HG03432 (cell line): ENCODE data around the gene NOX4.
"Not testable (repeated sequence)": the region's sequence is repeated elsewhere in the genome, so short reads cannot be mapped to it uniquely, and the experiment has no call there.

ENCODE experiments used
- ATAC-seq: cut with Tn5 transposase; IDR thresholded peaks from one replicate; pipeline ENCODE4 v1.9.1; 2021; ENCODE audit warnings: mild to moderate bottlenecking, moderate library complexity; ENCODE audit not compliant: unreplicated experiment

Gene NOX4

DNA sequence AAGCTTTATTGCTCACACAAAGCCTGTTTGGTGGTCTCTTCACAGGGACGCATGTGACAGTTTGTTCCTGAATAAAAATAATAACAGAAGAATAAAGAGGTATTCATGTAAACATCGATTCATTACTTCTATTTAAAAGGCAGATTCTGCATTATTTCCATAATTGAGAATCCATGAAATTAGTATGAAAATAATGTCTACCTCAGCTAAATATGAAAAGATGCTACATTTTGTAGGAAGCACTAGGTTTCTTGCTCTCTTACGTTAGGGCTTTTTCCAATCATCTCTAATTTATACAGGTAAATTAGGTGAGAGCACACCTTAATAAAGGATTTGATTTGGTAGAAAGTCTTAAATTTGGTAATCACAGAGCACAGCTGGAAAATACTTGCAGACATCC lies 103.7 kb downstream of the NOX4 start:
- ATAC-seq = not testable (repeated sequence)

DNA sequence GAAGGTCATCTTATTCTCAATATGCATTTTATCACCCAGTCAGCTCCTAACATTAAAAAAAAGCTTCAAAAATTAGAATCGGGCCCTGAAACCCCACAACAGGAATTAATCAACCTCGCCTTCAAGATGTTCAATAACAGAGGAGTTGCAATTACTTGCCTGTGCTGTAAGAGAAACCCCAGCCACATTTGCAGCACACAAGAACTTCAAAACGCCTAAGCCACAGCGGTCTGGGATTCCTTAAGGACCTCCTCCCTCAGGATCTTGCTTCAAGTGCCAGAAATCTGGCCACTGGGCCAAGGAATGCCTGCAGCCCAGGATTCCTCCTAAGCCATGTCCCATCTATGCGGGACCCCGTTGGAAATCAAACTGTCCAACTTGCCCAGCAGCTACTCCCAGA lies 108.2 kb downstream of the NOX4 start:
- ATAC-seq = not testable (repeated sequence)

DNA sequence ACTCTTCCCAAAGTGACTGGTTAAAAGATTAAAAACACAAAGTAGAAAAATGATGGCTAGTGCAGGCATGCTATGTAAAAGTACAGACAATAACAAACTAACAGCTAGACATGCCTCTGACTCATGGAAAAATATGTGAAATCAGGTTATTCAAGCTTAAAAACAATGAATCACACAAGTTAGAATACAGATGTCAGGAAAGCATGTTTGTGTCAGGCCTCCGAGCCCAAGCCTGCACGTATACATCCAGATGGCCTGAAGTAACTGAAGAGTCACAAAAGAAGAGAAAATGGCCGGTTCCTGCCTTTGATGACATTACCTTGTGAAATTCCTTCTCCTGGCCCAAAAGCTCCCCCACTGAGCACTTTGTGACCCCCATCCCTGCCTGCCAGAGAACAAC lies 110.1 kb downstream of the NOX4 start:
- no peak for ATAC-seq

- not testable (repeated sequence) for ATAC-seq
Observed at GRCh38 chr11:89379976-89380771, 111.0 kb downstream of the NOX4 start.

DNA sequence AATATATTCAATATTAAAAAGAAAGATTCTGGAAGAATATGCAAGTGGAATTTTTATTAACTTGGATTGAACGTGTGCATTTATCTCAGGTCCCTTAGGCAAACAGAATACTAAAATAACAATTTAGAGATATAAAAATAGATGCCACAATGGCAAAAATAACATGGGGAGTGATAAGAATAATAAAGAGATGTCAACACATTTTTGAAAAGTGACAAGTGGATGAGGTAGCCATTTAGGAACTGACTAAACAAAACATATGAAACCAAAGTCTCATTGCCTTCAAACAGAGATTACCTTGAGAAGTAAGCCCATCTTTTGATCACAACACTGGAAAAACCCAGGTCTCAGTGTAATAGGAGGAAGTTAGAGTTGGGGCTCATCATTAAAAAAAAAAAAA lies 112.2 kb downstream of the NOX4 start:
- ATAC-seq = not testable (repeated sequence)

DNA sequence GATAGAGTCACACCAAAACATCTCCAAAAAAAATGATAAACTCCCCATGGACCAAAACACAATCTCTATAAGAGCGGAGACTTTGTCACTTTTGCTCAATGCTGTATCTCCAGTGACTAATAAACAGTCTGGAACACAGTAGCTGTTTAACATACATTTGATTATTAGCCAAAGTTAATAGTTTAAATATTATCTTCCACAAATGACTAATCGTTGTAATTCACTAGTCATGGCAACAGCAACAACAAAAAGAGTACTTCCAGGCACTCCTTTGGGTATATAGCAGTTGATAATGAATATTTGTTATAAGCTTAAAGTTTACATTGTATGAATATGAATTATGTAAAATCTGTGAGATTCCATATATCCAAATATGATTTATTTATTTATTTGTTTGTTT lies 121.8 kb downstream of the NOX4 start:
- not testable (repeated sequence) for ATAC-seq

GRCh38 chr11:89364856-89365255 lies 126.3 kb downstream of the NOX4 start:
- not testable (repeated sequence) for ATAC-seq

DNA sequence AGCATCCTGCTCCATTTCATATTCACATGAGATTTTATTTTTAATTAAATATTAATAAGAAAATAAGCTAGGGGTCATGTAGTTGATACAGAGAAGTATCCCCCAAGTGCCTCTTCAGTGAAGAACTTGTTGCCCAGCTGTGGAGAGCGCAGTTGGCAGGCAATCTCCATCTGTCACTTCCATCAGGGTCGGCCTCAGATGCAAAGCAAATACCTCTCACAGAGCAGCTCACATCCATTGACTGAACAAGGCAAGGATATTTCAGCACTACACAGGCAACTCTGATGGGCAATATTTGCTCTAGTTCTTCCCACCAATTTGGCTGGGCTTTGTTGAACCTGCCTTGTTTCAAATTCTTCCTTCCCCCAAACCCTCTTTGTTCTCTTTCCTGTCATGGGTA lies 129.4 kb downstream of the NOX4 start:
- no peak for ATAC-seq

DNA sequence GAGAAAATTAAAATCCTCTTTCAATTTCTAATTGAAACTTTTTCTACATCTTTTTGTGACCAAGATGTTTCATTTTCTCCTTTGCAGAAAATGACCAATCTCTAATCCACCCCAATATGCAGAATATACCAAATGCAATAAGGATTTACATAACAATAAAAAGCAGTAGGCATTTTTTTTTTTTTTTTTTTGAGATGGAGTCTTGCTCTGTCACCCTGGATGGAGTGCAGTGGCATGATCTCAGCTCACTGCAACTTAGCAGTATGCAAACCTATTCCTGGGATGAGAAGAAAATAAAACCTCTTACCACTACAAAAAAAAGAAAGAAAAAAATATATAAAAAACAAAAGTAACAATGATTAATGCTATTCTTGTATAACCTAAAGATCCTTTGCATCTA lies 132.0 kb downstream of the NOX4 start:
- ATAC-seq = not testable (repeated sequence)

- no peak for ATAC-seq
Observed at GRCh38 chr11:89358761-89359160, 132.4 kb downstream of the NOX4 start.

DNA sequence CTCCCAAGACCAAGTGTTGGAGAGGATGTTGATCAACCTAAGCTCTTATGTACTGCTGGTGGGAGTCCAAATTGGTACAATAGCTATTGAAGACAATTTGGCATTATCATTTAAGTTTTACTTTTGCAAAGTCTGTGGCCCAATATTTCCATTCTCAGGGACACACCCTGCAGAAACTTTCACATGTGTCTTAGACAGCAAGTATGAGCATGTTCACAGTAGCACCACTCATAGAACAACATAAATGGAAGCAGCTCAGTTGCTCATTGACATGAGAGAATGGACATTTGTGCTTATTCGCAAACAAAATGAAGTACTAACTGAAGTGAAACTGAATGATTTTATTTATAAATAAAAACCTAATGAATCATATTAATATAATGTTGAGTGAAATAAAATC lies 135.5 kb downstream of the NOX4 start:
- no peak for ATAC-seq

- not testable (repeated sequence) for ATAC-seq
Observed at GRCh38 chr11:89354513-89354912, 136.7 kb downstream of the NOX4 start.

DNA sequence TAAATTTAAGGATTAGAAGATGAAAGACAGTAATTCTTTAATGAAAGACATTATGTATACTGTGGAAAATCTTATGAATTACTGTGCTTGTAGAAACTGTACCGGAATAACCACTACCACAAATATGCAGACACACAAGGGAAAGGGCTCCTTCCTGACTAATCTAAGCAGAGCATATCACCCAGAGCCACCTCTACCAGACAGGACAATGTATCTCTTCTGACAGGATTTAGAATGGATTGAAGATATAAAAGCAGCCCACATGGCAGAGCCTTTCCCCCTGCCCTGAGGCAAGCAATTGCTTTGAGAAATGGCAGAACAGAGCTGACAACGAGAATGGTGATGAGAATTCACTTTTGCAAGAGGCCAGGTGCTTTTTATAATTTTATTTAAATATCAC lies 144.1 kb downstream of the NOX4 start:
- no peak for ATAC-seq

GRCh38 chr11:89346601-89347000 lies 144.6 kb downstream of the NOX4 start:
- no peak for ATAC-seq

DNA sequence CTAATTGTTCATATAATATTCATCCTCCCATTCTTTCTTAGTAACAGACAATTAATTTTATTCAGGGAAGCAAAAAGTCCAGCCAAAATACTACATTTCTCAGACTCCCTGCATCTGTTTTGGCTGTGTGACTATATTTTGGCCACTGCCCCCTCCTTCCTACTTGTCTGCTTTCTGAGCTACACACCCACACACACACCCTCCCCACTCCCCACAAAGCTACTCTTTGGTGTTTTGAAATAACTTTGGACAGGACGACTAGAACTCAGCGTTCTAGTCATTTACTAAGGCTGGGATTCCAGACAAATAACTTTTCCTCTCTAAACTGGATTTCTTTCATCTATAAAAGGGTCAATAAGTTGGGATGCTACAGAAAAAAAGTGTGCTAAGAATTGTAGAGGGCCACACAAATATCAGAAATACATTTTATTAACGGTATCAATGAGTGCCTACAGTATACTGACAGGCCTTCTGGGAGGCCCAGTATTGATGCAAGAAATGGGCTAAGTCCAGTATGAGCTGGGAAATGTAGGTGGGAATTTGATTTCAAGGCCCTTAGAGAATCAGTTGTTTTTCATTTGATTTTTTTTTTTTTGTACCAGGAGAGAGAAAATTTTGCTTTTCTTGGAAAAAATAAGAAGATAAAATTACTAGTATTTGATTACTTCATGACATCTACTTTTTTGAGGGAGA lies 148.1 kb downstream of the NOX4 start:
- not testable (repeated sequence) for ATAC-seq

GRCh38 chr11:89340450-89340849 lies 150.7 kb downstream of the NOX4 start:
- ATAC-seq = not testable (repeated sequence)

DNA sequence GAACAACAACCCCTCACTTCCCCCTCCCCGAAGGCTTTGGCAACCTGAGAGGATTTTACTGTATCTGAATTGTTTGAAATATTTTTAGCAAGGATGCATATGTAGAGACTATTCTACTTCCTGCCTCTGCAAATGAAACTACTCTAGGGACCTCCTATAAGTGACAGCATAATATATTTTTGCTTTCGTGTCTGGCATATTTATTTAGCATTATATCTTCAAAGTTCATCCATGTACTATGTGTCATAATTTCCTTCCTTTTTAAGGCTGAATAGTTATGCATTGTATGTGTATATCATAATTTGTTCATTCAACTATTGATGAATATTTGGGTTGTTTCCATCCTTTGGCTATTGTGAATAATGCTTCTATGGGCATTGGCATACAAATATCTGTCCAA lies 153.1 kb downstream of the NOX4 start:
- not testable (repeated sequence) for ATAC-seq

- not testable (repeated sequence) for ATAC-seq
Observed at GRCh38 chr11:89337100-89337650, 154.0 kb downstream of the NOX4 start.

- not testable (repeated sequence) for ATAC-seq
Observed at GRCh38 chr11:89333704-89334103, 157.5 kb downstream of the NOX4 start.

- ATAC-seq = not testable (repeated sequence)
Observed at GRCh38 chr11:89331940-89332339, 159.2 kb downstream of the NOX4 start.

DNA sequence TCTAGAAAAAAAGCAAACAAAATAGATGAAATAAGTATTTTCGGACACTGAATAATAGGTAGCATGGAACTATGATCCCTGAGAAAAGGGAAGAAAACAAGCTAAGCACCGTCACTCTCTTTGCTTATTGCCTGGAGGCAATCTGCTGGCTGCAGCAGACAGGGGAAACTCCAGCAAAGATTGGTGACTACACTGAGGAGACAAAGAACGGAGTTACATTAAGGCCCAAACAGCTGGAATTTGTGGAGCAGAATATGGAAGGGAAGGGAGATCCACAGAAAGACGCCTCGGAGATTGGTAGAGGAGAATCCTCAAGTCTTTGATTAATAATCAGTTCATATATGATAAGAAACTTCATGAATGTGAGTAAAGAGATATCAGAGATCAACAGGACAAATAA lies 163.3 kb downstream of the NOX4 start:
- no peak for ATAC-seq

- ATAC-seq = no peak
Observed at GRCh38 chr11:89321401-89321800, 169.8 kb downstream of the NOX4 start.
